ENCODE measurements around the gene GTPBP1.

The GTPBP1 gene

GRCh38 chr22:38744981-38745380 lies 39.2 kb downstream of the GTPBP1 start:
- H3K36me3 ChIP-seq (ENCODE audit: control insufficient read depth, insufficient read depth, low read length, severe bottlenecking), result peaks cover 96% of the 10 kb centered on the region

GRCh38 chr22:38745676-38746460 lies 40.1 kb downstream of the GTPBP1 start:
- H3K4me1 ChIP-seq (ENCODE audit: control insufficient read depth, insufficient read depth, low read length), result no peaks in the 10 kb centered on the region
- H3K27me3 ChIP-seq (replicated peaks; ENCODE audit: control insufficient read depth, insufficient read depth, low read length), result no peaks in the 10 kb centered on the region
- H3K36me3 ChIP-seq (ENCODE audit: control insufficient read depth, insufficient read depth, low read length, severe bottlenecking), result peaks cover 96% of the 10 kb centered on the region
- no peak for DNase-seq (ENCODE audit: low read depth)
- H3K9ac ChIP-seq (ENCODE audit: low read length), result no peak overlapping the region
- no peak overlapping the region for H3K4me3 ChIP-seq (ENCODE audit: low read length)
- H3K9me3 ChIP-seq (ENCODE audit: control insufficient read depth, low read length), result no peaks in the 10 kb centered on the region

More at GRCh38 chr22:38744981-38745380, 39.2 kb downstream of the GTPBP1 start:
- no peak for DNase-seq (ENCODE audit: low read depth)
- H3K4me3 ChIP-seq (ENCODE audit: low read length), result no peak overlapping the region
- no peaks in the 10 kb centered on the region for H3K27me3 ChIP-seq (replicated peaks; ENCODE audit: control insufficient read depth, insufficient read depth, low read length)
- no peak overlapping the region for H3K9ac ChIP-seq (ENCODE audit: low read length)
- no peaks in the 10 kb centered on the region for H3K9me3 ChIP-seq (ENCODE audit: control insufficient read depth, low read length)
- no peaks in the 10 kb centered on the region for H3K4me1 ChIP-seq (ENCODE audit: control insufficient read depth, insufficient read depth, low read length)

GRCh38 chr22:38748487-38749136 lies 42.9 kb downstream of the GTPBP1 start:
- Histone ChIP-seq H3K4me1 (ENCODE audit: control insufficient read depth, insufficient read depth, low read length) (peaks cover 3% of the 10 kb centered on the region), H3K9me3 (ENCODE audit: control insufficient read depth, low read length) (no peaks in the 10 kb centered on the region), H3K9ac (ENCODE audit: low read length) (no peak overlapping the region), H3K36me3 (ENCODE audit: control insufficient read depth, insufficient read depth, low read length, severe bottlenecking) (peaks cover 91% of the 10 kb centered on the region), H3K4me3 (ENCODE audit: low read length) (no peak overlapping the region), H3K27me3 (replicated peaks; ENCODE audit: control insufficient read depth, insufficient read depth, low read length) (no peaks in the 10 kb centered on the region)
- DNase-seq (ENCODE audit: low read depth), result no peak

GRCh38 chr22:38750104-38750503 lies 44.4 kb downstream of the GTPBP1 start:
- peaks cover 76% of the 10 kb centered on the region for H3K36me3 ChIP-seq (ENCODE audit: control insufficient read depth, insufficient read depth, low read length, severe bottlenecking)
- H3K9ac ChIP-seq (ENCODE audit: low read length), result no peak overlapping the region
- no peak for DNase-seq (ENCODE audit: low read depth)
- no peak overlapping the region for H3K4me3 ChIP-seq (ENCODE audit: low read length)
- H3K27me3 ChIP-seq (replicated peaks; ENCODE audit: control insufficient read depth, insufficient read depth, low read length), result no peaks in the 10 kb centered on the region
- no peaks in the 10 kb centered on the region for H3K9me3 ChIP-seq (ENCODE audit: control insufficient read depth, low read length)
- peaks cover 12% of the 10 kb centered on the region for H3K4me1 ChIP-seq (ENCODE audit: control insufficient read depth, insufficient read depth, low read length)

GRCh38 chr22:38750638-38751037 lies 44.9 kb downstream of the GTPBP1 start:
- H3K9me3 ChIP-seq (ENCODE audit: control insufficient read depth, low read length), result no peaks in the 10 kb centered on the region
- H3K27me3 ChIP-seq (replicated peaks; ENCODE audit: control insufficient read depth, insufficient read depth, low read length), result no peaks in the 10 kb centered on the region
- peaks cover 13% of the 10 kb centered on the region for H3K4me1 ChIP-seq (ENCODE audit: control insufficient read depth, insufficient read depth, low read length)
- H3K4me3 ChIP-seq (ENCODE audit: low read length), result no peak overlapping the region
- no peak overlapping the region for H3K9ac ChIP-seq (ENCODE audit: low read length)
- H3K36me3 ChIP-seq (ENCODE audit: control insufficient read depth, insufficient read depth, low read length, severe bottlenecking), result peaks cover 71% of the 10 kb centered on the region
- no peak for DNase-seq (ENCODE audit: low read depth)

- Histone ChIP-seq H3K9ac (ENCODE audit: low read length) (no peak overlapping the region), H3K4me1 (ENCODE audit: control insufficient read depth, insufficient read depth, low read length) (peaks cover 13% of the 10 kb centered on the region), H3K4me3 (ENCODE audit: low read length) (no peak overlapping the region), H3K9me3 (ENCODE audit: control insufficient read depth, low read length) (no peaks in the 10 kb centered on the region), H3K27me3 (replicated peaks; ENCODE audit: control insufficient read depth, insufficient read depth, low read length) (no peaks in the 10 kb centered on the region), H3K36me3 (ENCODE audit: control insufficient read depth, insufficient read depth, low read length, severe bottlenecking) (peaks cover 67% of the 10 kb centered on the region)
- DNase-seq (ENCODE audit: low read depth), result no peak
Observed at GRCh38 chr22:38751066-38751421, 45.3 kb downstream of the GTPBP1 start.

- peaks cover 60% of the 10 kb centered on the region for H3K36me3 ChIP-seq (ENCODE audit: control insufficient read depth, insufficient read depth, low read length, severe bottlenecking)
- peaks cover 17% of the 10 kb centered on the region for H3K4me1 ChIP-seq (ENCODE audit: control insufficient read depth, insufficient read depth, low read length)
- no peaks in the 10 kb centered on the region for H3K27me3 ChIP-seq (replicated peaks; ENCODE audit: control insufficient read depth, insufficient read depth, low read length)
- H3K9me3 ChIP-seq (ENCODE audit: control insufficient read depth, low read length), result no peaks in the 10 kb centered on the region
- H3K4me3 ChIP-seq (ENCODE audit: low read length), result no peak overlapping the region
- no peak overlapping the region for H3K9ac ChIP-seq (ENCODE audit: low read length)
- no peak for DNase-seq (ENCODE audit: low read depth)
Observed at GRCh38 chr22:38751422-38752346, 45.9 kb downstream of the GTPBP1 start.

- peaks cover 39% of the 10 kb centered on the region for H3K36me3 ChIP-seq (ENCODE audit: control insufficient read depth, insufficient read depth, low read length, severe bottlenecking)
- H3K9ac ChIP-seq (ENCODE audit: low read length), result peak overlapping the region; percentile 97
- H3K27me3 ChIP-seq (replicated peaks; ENCODE audit: control insufficient read depth, insufficient read depth, low read length), result no peaks in the 10 kb centered on the region
- H3K4me3 ChIP-seq (ENCODE audit: low read length), result peak overlapping the region; percentile 89
- H3K4me1 ChIP-seq (ENCODE audit: control insufficient read depth, insufficient read depth, low read length), result peaks cover 18% of the 10 kb centered on the region
- no peaks in the 10 kb centered on the region for H3K9me3 ChIP-seq (ENCODE audit: control insufficient read depth, low read length)
- peak; percentile 29 for DNase-seq (ENCODE audit: low read depth)
Observed at GRCh38 chr22:38753948-38754750, 48.4 kb downstream of the GTPBP1 start.

- Histone ChIP-seq H3K36me3 (ENCODE audit: control insufficient read depth, insufficient read depth, low read length, severe bottlenecking) (peaks cover 33% of the 10 kb centered on the region), H3K27me3 (replicated peaks; ENCODE audit: control insufficient read depth, insufficient read depth, low read length) (no peaks in the 10 kb centered on the region), H3K9ac (ENCODE audit: low read length) (peak overlapping the region; percentile 97), H3K9me3 (ENCODE audit: control insufficient read depth, low read length) (no peaks in the 10 kb centered on the region), H3K4me3 (ENCODE audit: low read length) (peak overlapping the region; percentile 89), H3K4me1 (ENCODE audit: control insufficient read depth, insufficient read depth, low read length) (peaks cover 18% of the 10 kb centered on the region)
- peak; percentile 64 for DNase-seq (ENCODE audit: low read depth)
Observed at GRCh38 chr22:38754751-38755154, 49.0 kb downstream of the GTPBP1 start.

- H3K4me1 ChIP-seq (ENCODE audit: control insufficient read depth, insufficient read depth, low read length), result peaks cover 18% of the 10 kb centered on the region
- peak overlapping the region; percentile 89 for H3K4me3 ChIP-seq (ENCODE audit: low read length)
- DNase-seq (ENCODE audit: low read depth), result peak; percentile 86
- no peaks in the 10 kb centered on the region for H3K9me3 ChIP-seq (ENCODE audit: control insufficient read depth, low read length)
- no peaks in the 10 kb centered on the region for H3K27me3 ChIP-seq (replicated peaks; ENCODE audit: control insufficient read depth, insufficient read depth, low read length)
- peak overlapping the region; percentile 97 for H3K9ac ChIP-seq (ENCODE audit: low read length)
- H3K36me3 ChIP-seq (ENCODE audit: control insufficient read depth, insufficient read depth, low read length, severe bottlenecking), result peaks cover 27% of the 10 kb centered on the region
Observed at GRCh38 chr22:38755155-38755910, 49.6 kb downstream of the GTPBP1 start.

Measured in adipocyte (in vitro differentiated cells).